Tibial nerve (tissue), 3 donors: Measurements from ENCODE around the gene SCAF1.
A peak's percentile ranks its signal among the peaks of the same experiment; 100 is the strongest.

Source experiments
- POLR2A ChIP-seq, 2 donors: fragments of 450-650 bp; IDR thresholded peaks; one replicate each; pipeline ENCODE4 v1.6.1; 2017; ENCODE audit warnings: antibody characterized with exemption in 2 of 2, mild to moderate bottlenecking in 2 of 2, moderate library complexity in 2 of 2
- TF ChIP-seq, protein P1 (sequence below), 5 experiments: fragments of 200-600 bp in 3 of 5; fragments of 450-650 bp in 2 of 5; sonication (generic) in 3 of 5; IDR thresholded peaks; one replicate each; pipeline ENCODE4 v1.5.1; 2016 to 2019; ENCODE audit warnings: antibody characterized with exemption in 5 of 5, mild to moderate bottlenecking in 3 of 5, moderate library complexity in 2 of 5

DNA sequence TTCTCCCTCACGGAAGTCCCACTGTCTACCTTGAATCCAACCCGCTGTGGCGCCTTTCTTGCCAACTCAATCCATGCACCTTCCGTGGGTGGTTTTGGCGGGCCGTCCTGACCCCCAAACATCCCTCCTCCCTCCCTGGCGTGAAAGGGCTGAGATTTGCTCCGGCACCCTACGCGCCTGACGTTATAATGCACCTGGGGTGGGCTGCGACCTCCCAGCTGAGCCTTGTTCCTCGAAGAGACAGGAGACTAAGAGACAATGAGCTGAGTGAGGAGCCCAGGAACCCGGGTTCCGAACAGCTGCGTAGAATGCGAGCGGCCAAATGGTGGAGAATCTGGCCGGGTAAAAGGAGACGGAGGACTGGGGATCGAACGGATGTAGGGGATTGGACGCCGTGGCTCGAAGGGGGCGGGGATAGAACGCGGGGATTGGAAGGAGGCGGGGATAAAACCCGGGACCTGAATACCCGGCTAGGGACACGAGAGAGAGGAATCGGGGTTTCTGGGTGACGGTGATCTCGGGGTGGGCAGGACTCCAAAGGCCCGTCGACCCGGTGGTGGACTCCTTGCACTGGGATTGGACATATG is 48.7 kb downstream of the SCAF1 start, which contains the start of gene CPT1C:
- TF ChIP-seq, protein P1, sequence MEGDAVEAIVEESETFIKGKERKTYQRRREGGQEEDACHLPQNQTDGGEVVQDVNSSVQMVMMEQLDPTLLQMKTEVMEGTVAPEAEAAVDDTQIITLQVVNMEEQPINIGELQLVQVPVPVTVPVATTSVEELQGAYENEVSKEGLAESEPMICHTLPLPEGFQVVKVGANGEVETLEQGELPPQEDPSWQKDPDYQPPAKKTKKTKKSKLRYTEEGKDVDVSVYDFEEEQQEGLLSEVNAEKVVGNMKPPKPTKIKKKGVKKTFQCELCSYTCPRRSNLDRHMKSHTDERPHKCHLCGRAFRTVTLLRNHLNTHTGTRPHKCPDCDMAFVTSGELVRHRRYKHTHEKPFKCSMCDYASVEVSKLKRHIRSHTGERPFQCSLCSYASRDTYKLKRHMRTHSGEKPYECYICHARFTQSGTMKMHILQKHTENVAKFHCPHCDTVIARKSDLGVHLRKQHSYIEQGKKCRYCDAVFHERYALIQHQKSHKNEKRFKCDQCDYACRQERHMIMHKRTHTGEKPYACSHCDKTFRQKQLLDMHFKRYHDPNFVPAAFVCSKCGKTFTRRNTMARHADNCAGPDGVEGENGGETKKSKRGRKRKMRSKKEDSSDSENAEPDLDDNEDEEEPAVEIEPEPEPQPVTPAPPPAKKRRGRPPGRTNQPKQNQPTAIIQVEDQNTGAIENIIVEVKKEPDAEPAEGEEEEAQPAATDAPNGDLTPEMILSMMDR (IDR thresholded peaks at IDR 0.05), result no peak
- TF ChIP-seq POLR2A (IDR thresholded peaks at IDR 0.05), result peak in 1 of 2 donors; percentile 31
